Right lobe of liver (tissue), 6 donors: ENCODE measurements around the gene SUPT6H. TPM values are rescaled to one million over a fixed set of nuclear protein-coding genes. Genes with fewer than 3 reads are reported as not detected.

ENCODE experiments used
- ATAC-seq, 4 donors: fragments of 200-7000 bp; cut with Tn5 transposase; one replicate each; pipeline ENCODE4 v1.9.1; 2020; ENCODE audit warnings: mild to moderate bottlenecking in 4 of 4, moderate library complexity in 4 of 4
- DNase-seq, 3 donors: peaks; one replicate each; pipeline ENCODE4 v3.0.0-alpha.2; 2020
- H3K27ac ChIP-seq, 3 donors: fragments of 200-600 bp; one replicate each; pipeline ENCODE4 v1.8.0; 2022
- H3K27me3 ChIP-seq, 2 donors: fragments of 200-600 bp; one replicate each; pipeline ENCODE4 v1.8.0; 2022
- H3K36me3 ChIP-seq, 4 donors: fragments of 200-600 bp; sonication (generic) in 1 of 4; one replicate each; pipeline versions ENCODE4 v1.5.1 to v1.8.0; 2017 to 2022; ENCODE audit warnings: control low read depth in 1 of 4
- H3K4me1 ChIP-seq, 4 donors: fragments of 200-600 bp; sonication (generic) in 1 of 4; one replicate each; pipeline versions ENCODE4 v1.5.1 to v1.8.0; 2017 to 2022; ENCODE audit warnings: control low read depth in 1 of 4
- H3K4me3 ChIP-seq, 3 donors: fragments of 200-600 bp; one replicate each; pipeline ENCODE4 v1.8.0; 2022
- H3K9me3 ChIP-seq, 4 donors: fragments of 200-600 bp; sonication (generic) in 1 of 4; one replicate each; pipeline versions ENCODE4 v1.5.1 to v1.8.0; 2017 to 2022; ENCODE audit warnings: control low read depth in 1 of 4
- POLR2A ChIP-seq: fragments of 450-650 bp; IDR thresholded peaks from one replicate; pipeline ENCODE4 v1.6.1; 2017; ENCODE audit warnings: antibody characterized with exemption, mild to moderate bottlenecking
- WGBS: methylation state at CpG from one replicate; pipeline ENCODE4 v1.1.6; 2018; ENCODE audit warnings: low coverage, low lambda C conversion rate; ENCODE audit not compliant: insufficient coverage; ENCODE audit errors: missing lambda C conversion rate; 5-methylcytosine and 5-hydroxymethylcytosine counted together
- intact Hi-C, 2 donors: fragments of 100-400 bp; cut with DNase I; formaldehyde crosslinking; loops; one replicate each; pipeline versions ENCODE4 v1.11.2 to v1.14.1; 2022
- total RNA-seq, 6 experiments: library from RNA; depleted of rRNA in 2 of 6; stranded (reverse); fragments of >200 nt in 2 of 6; fragmentation: NEBNext Ultra II Directional in 3 of 6; extraction: Animal tissue kit (Norgen Biotek cat#: 25700) in 3 of 6; gene quantifications; one replicate each; pipeline versions ENCODE4 v1.1.0 to v1.2.4, GENCODE V29; 2016 to 2023
- TF ChIP-seq, protein P1 (sequence below), 4 donors: fragments of 200-600 bp in 3 of 4; fragments of 450-650 bp in 1 of 4; IDR thresholded peaks; one replicate each; pipeline versions ENCODE4 v1.5.1 to v1.8.0; 2016 to 2022; ENCODE audit warnings: antibody characterized with exemption in 4 of 4, mild to moderate bottlenecking in 2 of 4
- donor health status: DM: no; HTN: yes; CAD: no.
- donor health status: DM: no; HTN: no; CAD: no.
- donor health status: DM: no; HTN: no; CAD: no.
- donor health status: DM: no; HTN: yes; CAD: no.
- donor health status: DM: no; HTN: yes; CAD: no.

SUPT6H gene
- total RNA-seq, 6 experiments from 2014 or later: 28.8 to 38.0 (median 34.0) TPM

DNA sequence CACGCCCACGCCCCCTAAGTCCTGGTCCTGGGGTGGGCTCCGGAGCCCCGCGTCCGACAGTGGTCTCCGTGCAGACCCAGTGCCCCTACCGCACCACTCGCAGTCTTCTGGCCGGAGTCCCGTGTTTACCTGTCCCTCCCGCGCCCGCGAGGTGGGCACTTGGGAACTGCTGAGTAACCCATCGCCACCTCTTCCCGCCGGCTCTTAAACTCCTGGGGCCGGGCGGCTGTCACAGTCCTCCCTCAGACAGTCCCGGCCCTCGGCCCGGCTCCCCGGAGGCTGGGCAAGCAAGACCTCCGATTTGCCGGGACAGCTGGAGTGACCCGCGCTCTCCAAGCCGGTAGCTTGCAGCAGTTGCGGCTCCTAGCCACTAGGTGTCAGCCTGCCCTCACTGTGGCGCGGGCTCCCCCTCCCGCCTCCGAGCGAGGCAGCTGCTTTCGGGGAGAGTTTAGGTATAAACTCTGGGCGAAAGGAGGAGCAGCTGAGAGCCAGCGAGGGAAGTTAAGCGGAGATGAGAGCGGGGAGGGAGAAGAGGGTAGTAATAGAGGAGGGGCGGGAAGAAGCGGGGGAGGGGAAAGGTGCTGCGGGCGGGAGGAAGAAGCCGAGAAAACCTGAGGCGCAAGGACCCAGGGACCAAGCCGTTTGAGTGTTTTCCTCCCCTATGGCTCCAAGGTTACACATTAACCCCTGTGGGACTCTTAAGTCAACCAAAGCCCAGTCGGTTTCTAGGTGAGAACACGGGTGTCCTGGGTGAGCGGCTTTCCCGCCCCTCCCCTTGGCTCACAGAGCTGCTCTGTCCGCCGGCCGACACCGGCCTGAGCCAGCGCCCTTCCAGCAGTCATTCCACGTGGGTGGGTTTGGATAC, 64.9 kb downstream of the SUPT6H start:
- H3K4me3 ChIP-seq: peak overlapping the region; percentile 70 to 78 (median 74)
- DNase-seq (peak; percentile 94 to 96 (median 94)), ATAC-seq (peak; percentile 72 to 83 (median 78))
- peaks cover 0 to 9% (median 4%) of the 10 kb centered on the region in 4 donors for H3K4me1 ChIP-seq
- H3K27me3 ChIP-seq: no peaks in the 10 kb centered on the region
- peak overlapping the region; percentile 86 to 90 (median 88) for H3K27ac ChIP-seq
- H3K9me3 ChIP-seq: no peaks in the 10 kb centered on the region
- WGBS: under 1% methylated on average over 46 of the region's 57 CpGs
- intact Hi-C loops: no loop called here
- peaks cover 6 to 27% (median 18%) of the 10 kb centered on the region in 4 donors for H3K36me3 ChIP-seq
- TF ChIP-seq, protein P1, sequence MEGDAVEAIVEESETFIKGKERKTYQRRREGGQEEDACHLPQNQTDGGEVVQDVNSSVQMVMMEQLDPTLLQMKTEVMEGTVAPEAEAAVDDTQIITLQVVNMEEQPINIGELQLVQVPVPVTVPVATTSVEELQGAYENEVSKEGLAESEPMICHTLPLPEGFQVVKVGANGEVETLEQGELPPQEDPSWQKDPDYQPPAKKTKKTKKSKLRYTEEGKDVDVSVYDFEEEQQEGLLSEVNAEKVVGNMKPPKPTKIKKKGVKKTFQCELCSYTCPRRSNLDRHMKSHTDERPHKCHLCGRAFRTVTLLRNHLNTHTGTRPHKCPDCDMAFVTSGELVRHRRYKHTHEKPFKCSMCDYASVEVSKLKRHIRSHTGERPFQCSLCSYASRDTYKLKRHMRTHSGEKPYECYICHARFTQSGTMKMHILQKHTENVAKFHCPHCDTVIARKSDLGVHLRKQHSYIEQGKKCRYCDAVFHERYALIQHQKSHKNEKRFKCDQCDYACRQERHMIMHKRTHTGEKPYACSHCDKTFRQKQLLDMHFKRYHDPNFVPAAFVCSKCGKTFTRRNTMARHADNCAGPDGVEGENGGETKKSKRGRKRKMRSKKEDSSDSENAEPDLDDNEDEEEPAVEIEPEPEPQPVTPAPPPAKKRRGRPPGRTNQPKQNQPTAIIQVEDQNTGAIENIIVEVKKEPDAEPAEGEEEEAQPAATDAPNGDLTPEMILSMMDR (IDR thresholded peaks at IDR 0.05): peak; percentile 98 to 99 (median 99)
- no peak for TF ChIP-seq POLR2A

DNA sequence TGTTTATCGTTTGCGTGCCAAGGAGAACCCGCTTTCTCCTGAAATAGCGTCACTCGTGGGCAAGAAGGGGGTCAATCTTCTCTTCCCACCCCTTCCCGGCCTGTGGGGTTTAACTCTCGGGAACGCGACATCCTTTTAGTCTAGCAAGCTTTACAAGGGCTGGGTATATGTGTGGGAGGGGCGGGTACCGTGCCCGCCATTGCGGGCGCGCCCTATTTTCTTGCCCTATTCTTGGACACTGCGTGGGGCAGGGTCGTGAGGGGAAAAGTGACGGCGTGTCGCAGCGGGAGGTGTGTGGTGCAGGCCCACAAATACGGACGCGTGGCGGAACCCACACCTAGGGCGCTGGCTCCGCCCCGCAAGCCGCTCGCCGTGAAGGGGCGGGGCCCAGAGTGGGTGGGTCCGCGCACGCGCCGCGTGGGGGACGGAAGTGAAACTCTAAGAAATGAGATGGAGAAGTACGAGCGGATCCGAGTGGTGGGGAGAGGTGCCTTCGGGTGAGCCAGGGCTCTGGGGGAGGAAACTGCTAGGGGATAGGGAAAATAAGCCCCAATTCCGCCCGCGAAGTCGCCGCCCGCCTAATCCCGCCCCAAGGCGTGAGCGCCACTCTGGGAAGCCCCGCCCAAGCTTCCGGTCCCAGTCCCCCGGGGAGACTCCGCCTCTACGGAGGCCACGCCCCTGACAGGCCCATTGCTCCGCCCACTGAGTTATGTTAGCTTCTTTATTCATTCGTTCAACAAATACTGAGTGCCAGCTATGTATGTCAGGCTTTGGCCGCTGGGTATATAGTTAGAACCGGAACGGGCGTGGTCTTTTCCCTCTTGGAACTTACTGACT, 66.6 kb downstream of the SUPT6H start, which contains the start of gene NEK8:
NEK8 (plus strand) TSS at position 425 of the 837 bp plus-strand sequence; CDS start at position 451, 26 bp downstream.
- Histone ChIP-seq H3K27ac (peak within 1 kb of the TSS; percentile 86 to 90 (median 88)), H3K9me3 (no peaks in the 10 kb centered on the region), H3K4me1 (peaks cover 0 to 9% (median 4%) of the 10 kb centered on the region in 4 donors), H3K27me3 (no peaks in the 10 kb centered on the region), H3K4me3 (peak within 1 kb of the TSS; percentile 70 to 78 (median 74)), H3K36me3 (peaks cover 0 to 10% (median 7%) of the 10 kb centered on the region in 4 donors)
- 0% methylated on average over 59 of the region's 64 CpGs for WGBS
- DNase-seq (peak; percentile 96 to 97 (median 97)), ATAC-seq (peak; percentile 71 to 81 (median 76))
- intact Hi-C loops: no loop called here
- peak; percentile 60 for TF ChIP-seq POLR2A
- TF ChIP-seq, protein P1 (IDR thresholded peaks at IDR 0.05): no peak

DNA sequence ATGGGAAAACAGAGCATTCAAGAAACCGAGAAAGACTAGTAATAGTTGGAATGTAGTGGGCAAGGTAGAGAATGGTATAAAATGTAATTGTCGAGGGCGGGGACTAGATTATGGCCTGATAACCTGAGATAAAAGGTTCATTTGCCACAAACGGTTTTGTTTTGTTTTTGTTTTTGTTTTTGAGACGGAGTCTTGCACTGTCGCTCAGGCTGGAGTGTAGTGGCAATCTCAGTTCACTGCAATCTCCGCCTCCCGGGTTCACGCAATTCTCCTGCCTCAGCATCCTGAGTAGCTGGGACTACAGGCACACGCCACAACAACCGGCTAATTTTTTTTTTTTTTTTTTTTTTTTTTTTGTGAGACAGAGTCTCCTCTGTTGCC, 67.9 kb downstream of the SUPT6H start:
- no peaks in the 10 kb centered on the region for H3K27me3 ChIP-seq
- H3K4me3 ChIP-seq: no peak overlapping the region
- no peaks in the 10 kb centered on the region for H3K9me3 ChIP-seq
- peaks cover 0 to 9% (median 4%) of the 10 kb centered on the region in 4 donors for H3K4me1 ChIP-seq
- intact Hi-C loops: no loop called here
- 81% methylated on average over 11 of the region's 11 CpGs for WGBS
- no peaks in the 10 kb centered on the region for H3K36me3 ChIP-seq
- no peak for ATAC-seq
- TF ChIP-seq POLR2A: no peak
- TF ChIP-seq, protein P1 (IDR thresholded peaks at IDR 0.05): no peak
- H3K27ac ChIP-seq: no peak overlapping the region
- no peak for DNase-seq

DNA sequence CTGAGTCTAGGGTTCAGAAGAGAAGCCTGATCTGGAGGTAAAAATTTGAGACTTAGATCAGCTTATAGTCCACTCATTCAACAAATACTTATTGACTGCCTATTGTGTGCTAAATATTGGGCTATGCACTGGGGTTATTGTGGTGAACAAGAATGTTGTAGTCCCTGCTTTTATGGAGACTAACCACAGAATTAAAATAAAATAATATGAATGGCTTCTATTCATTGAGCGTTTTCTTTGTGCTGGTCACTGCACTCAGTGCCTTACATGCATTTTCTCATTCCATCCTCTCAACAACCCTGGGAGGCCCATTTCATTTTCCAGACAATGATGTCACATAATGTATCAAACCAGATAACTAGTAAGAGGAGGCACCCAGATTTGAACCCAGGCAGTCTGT, 71.3 kb downstream of the SUPT6H start:
- intact Hi-C loops: no loop called here
- H3K27me3 ChIP-seq: no peaks in the 10 kb centered on the region
- H3K4me3 ChIP-seq: no peak overlapping the region
- no peaks in the 10 kb centered on the region for H3K36me3 ChIP-seq
- no peak for TF ChIP-seq POLR2A
- H3K4me1 ChIP-seq: no peaks in the 10 kb centered on the region
- WGBS: 88% methylated on average over 1 of the region's 1 CpG
- H3K9me3 ChIP-seq: no peaks in the 10 kb centered on the region
- H3K27ac ChIP-seq: no peak overlapping the region
- DNase-seq: no peak
- no peak for ATAC-seq
